Effector CD4-positive, alpha-beta T cell (primary cell): ENCODE results near the gene ASIC5.
"Not testable (repeated sequence)": the region's sequence is repeated elsewhere in the genome, so short reads cannot be mapped to it uniquely, and the experiment has no call there.

Experiments
- DNase-seq: peaks from one replicate; pipeline ENCODE4 v3.0.0-alpha.2; 2020

The ASIC5 gene

GRCh38 chr4:155799794-155800123, 66.3 kb downstream of the ASIC5 start:
- DNase-seq = no peak

DNA sequence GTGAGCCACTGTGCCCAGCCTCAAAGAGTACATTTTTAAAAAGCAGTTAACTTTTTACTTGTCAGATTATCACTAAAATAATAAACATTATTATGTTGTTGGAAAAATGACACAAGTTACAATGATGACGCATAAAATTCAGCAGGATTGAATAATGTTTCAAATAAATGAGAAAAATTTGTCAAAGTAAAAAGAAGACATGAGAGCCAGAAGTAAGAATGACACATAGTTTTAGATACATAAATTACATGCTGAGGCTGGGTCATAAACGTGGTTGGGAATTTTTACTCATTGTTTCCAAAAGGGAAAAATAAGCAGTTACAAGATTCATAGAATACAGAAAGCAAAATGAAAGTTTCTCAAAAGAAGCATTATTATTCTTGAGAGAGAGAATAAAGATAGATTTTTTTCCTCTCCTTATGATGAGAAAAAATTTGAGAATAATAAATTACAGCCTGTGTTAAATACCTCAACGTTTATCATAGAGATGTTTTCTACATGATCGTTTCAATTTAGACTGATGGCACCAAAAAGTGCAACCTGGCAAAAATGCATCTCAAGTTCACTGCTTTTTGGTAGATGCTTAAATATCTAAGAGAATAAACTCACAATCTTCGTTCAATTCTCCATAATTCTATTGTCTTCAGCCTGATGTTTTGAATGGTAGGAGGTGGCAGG, 66.8 kb downstream of the ASIC5 start:
- no peak for DNase-seq

DNA sequence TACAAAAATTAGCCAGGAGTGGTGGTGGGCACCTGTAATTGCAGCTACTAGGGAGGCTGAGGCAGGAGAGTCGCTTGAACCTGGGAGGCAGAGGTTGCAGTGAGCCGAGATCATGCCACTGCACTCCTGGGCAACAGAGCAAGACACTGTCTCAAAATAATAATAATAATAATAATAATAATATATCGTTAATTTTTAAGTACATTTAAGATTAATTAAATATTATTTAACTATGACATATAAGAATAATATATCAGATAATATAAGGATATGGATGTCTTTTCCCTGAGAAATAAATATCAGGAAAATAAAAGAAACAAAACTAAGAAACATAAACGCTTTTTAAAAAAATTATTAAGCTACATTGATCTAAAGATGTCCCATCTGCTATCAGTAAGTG, 68.5 kb downstream of the ASIC5 start:
- DNase-seq = not testable (repeated sequence)

- DNase-seq = no peak
Observed at GRCh38 chr4:155795991-155796390, 70.1 kb downstream of the ASIC5 start.

GRCh38 chr4:155794589-155795236, 71.4 kb downstream of the ASIC5 start:
- DNase-seq = no peak

GRCh38 chr4:155789982-155790381, 76.1 kb downstream of the ASIC5 start:
- no peak for DNase-seq

- no peak for DNase-seq
Observed at GRCh38 chr4:155789391-155789790, 76.7 kb downstream of the ASIC5 start.

DNA sequence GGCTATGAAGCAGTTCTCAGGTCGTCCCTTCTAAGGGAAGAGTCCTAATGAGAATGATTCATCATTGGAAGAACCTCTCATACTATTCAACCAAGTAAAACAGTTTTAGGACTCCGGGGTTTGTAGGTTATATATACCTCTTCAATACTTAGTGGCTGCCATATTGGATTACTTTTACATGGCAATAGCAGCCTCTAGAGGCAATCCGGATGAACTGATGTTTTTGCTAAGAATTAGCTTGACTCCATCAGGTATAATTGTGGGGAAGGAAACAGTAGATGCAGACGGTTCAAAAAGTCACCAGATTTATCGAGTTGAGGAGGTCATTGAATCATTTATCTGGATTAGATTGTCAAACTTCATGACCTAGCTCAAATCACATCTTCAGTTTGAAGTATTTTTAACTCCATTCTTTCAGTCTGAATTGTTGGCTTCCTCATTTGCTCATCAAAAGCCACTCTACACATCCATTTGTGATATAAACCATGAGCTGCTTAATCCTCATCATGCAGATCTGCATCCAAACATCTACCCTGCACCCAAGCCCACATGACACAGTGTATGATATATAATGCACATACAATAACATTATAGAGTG, 78.9 kb downstream of the ASIC5 start:
- DNase-seq = no peak

DNA sequence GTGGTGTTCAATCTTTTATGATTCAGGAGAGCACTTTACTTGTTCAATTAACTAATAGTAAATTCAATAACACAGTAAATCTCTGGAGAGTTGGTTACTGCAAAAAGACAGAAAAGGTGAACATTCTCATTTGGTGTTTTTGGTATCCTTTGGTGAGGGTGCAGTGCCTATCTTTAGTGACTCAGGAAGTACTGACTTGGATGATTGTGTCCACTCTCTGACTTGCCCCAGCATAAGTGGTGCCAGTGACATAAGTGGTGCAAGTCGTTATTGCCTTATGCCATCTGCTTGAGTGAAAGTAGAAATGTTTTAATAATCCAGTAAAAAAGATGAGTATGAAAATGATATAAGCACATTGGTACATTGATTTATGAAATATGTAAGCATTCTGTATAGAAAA, 80.2 kb downstream of the ASIC5 start:
- DNase-seq = no peak

DNA sequence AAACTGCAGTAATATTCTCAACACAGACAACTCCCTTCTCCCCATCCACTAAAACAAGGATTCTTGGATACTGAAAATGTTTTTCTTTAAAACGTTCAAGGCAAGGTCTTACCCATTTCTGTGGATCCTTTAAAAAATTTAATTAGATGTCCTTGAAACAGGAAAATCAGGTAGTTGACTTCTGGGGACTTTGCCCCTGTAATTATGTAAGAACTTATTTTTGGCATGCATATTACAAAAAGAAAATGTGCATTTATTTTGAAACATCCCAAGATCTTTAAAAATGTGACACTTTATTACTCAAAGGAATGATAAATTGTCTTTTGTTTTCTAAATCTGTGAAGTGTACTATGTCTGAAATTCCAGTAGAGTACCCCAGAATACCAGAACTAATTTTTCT, 81.4 kb downstream of the ASIC5 start:
- no peak for DNase-seq

GRCh38 chr4:155781249-155781831, 84.7 kb downstream of the ASIC5 start:
- DNase-seq = no peak

DNA sequence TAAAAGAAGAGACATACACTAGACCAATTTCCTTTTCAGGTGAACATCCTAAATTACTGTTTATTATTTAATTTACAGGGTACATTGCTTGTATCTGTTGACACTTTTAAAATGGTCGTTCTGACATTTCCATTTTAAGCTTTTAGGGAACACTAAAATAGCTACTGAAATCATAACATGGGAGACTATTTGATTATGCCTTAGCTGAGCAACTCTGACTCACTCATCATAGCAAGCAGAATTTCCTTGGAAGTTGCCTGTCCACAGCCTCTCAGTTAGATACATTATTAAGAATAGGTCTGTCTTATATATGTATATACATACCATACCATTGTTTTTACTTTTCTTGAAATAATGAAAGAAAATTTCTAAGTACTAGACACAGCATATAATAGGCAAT, 85.3 kb downstream of the ASIC5 start:
- no peak for DNase-seq
